GM19397 (cell line): ENCODE results near the gene PARD3.
"Not testable (repeated sequence)": the region's sequence is repeated elsewhere in the genome, so short reads cannot be mapped to it uniquely, and the experiment has no call there.

Experiments used
- ATAC-seq: cut with Tn5 transposase; IDR thresholded peaks from one replicate; pipeline ENCODE4 v1.9.1; 2021; ENCODE audit warnings: mild to moderate bottlenecking, moderate library complexity; ENCODE audit not compliant: unreplicated experiment

Gene PARD3

DNA sequence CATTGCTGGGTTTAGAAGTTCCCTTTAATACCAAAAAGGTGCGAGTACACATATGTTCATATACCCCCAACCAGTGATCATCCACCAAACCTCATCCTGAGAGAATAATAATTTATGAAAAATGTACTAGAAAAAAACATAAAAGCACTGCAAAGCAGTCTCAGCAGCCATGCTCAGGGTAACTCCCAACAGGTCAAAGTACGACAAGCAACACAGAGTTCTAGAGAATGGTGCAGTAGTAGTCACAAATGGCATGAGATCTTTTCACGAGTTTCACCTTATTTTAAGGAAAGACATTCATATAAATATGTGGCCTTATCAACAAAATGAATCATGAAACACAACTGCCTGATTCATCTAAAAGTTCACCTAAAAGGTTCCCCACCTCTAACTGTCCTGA, 338.5 kb downstream of the PARD3 start:
- no peak for ATAC-seq

GRCh38 chr10:34475786-34476185, 339.3 kb downstream of the PARD3 start:
- no peak for ATAC-seq

- no peak for ATAC-seq
Measured at GRCh38 chr10:34475274-34475646, 339.8 kb downstream of the PARD3 start.

DNA sequence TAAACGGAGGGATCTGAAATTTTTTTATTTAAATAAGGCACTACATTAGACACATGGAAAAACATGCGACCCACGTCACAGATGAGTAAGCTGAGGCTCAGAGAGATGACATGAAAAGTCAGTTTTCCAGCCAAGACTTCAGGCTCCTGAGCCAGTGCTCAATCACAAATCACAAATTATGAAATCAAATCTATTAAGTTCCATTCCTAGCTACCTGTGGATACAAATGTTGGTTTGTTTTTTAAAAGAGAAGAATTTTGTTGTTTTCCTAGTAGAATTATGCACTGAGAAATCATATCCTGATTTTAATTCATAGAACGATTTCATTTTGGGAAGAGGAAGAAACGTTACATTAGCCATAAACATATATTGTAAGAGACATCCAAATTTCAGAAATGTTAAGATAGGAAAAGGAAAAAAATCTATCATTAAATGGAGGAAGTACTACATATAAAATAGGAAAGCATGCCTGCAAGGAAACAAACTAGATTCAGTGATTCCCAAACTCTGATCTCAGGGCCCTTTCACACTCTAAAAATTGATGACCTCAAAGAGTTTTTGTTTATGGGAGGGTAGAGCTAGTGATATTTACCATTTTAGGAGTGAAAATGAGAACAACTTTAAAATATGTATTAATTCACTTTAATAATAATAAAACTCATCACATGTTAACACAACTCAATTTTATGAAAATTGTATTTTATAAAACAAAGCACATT, 340.4 kb downstream of the PARD3 start:
- ATAC-seq: no peak

- ATAC-seq: no peak
Measured at GRCh38 chr10:34474009-34474376, 341.1 kb downstream of the PARD3 start.

DNA sequence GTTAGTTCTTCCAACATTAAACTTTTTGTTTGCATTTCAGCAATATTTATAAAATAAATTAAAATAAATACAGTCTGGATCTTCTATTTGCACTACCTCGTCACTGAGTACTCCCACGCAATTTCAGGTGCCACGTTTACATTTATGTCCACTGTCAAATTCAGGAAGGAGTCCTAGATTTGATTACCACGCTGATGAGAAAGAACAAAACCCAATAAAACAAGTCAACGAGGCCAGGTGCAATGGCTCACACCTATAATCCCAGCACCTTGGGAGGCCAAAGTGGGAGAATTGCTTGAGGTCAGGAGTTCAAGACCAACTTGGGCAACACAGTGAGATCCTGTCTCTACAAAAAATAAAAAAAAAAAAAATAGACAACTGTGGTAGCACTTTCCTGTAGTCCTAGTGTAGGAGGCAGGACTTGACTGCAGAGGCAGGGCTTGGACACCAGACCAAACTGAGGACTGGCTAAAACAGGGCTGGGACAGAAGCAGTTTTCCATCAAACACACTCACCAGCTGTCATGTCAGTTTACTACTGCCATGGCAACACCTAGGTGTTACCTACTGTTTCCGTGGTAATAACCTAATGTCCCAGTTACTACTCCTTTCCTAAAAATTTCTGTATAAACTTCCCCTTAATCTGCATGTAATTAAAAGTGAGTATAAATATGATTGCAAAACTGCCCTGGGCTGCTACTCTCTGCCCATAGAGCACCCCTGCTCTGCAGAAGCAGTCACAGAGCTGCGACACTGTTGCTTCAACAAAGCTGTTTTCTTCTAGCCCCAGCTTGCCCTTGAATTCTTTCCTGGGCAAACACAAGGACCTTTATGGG, 341.7 kb downstream of the PARD3 start:
- no peak for ATAC-seq

DNA sequence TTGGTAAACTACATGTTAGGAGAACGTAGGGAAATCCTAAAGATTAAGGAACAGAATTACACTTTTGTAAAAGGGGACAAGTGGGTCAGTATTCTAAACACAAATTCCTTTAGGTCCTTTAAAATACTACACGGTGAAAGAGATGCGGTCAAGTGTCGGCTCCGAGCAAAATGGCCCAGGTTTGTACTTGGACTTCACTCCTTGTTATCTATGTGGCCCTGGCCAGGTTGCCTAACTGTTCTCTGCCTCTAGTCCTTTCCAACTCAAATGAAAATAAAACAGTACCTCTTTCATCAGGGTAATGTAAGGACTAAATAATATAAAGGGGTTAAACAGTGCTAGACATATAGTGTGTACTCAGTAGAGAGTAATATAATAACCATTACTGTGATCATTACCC, 344.8 kb downstream of the PARD3 start:
- ATAC-seq: no peak

DNA sequence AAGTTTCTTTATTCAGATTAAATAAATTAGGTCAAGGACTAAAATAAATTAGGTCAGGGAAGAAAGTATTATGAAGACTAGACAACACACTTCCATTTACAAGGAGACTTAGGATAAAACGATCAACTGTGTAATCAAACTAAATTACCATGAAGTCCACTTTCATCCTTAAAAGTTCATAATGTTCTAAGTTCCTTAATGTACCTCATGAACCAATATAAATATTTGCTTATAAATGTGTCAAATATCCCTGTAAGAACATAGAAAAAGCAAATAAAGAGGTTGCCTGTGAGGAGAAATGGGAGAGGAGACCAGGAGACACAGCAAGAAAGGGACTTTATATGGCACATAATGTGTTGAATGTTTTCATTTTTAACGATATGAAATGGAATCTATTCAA, 345.6 kb downstream of the PARD3 start:
- no peak for ATAC-seq

DNA sequence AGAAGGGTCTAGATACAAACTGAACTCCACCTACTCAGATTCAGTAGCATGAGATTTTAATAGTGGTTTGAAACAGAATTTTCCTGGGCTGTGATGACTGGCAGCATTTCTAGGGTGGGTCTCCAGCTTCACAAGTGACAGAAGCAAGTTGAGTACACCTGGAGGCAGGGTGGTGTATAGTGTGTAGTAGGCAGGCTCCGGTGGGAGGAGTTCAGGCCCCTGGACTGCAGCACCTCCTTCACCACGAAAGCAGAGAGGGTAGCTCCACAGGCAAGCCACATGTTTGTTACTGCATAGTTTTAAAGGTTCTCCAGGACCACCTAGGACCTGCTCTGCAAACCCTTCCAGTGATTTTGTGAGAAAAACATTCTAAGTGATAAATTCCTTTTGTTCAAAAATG, 347.2 kb downstream of the PARD3 start:
- ATAC-seq: no peak

DNA sequence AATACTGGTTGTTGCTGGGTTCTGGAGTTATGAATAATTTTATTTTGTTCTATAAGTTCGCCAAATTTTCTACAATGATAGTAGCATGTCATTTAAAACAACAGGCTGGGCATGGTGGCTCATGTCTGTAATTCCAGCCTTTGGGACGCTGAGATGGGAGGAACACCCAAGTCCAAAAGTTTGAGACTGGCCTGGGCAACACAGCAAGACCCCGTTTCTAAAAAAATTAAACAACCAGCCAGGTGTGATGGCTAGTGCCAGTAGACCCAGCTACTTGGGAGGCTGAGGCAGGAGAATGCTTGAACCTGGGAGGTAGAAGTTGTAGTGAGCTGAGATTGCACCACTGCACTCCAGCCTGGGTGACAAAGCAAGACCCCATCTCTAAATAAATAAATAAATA, 347.7 kb downstream of the PARD3 start:
- no peak for ATAC-seq

- no peak for ATAC-seq
Measured at GRCh38 chr10:34465678-34466077, 349.4 kb downstream of the PARD3 start.

DNA sequence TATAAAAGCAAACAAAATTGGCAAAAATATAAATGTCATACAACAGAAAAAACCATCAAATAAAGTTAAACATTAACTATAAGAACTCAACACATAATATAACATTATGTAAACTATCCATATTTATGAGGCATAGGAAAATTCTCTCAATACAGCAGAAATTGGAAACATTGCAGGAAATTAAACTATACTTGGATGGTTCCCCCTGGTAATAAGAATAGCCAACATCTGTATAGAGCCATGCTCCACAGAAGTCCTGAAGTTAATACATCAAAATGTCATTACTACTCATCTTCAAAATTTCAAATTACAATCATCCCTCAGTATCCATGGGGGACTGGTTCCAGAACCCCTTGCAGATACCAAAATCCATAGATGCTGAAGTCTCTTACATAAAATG, 350.5 kb downstream of the PARD3 start:
- ATAC-seq: no peak

DNA sequence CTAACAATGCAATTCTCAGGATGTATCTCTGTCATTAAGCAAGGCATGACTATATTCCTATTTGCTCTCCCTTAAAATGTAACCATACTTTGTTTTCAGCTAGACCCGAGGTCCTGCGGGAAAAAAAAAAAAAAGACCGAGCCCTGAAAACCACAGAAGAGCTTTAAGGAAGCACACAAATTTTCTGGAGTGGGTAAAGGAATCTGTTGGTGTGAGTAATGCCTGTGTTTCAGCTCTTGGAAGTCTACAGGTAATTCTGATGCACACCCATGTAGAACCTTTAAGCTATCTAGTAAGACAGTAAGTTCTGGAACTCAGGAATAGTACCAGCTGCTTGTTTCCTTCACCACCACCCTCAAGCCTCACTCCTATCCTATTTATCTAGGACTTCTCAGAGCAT, 351.1 kb downstream of the PARD3 start:
- no peak for ATAC-seq

GRCh38 chr10:34462993-34463392, 352.1 kb downstream of the PARD3 start:
- ATAC-seq: no peak

GRCh38 chr10:34462056-34462455, 353.0 kb downstream of the PARD3 start:
- ATAC-seq: no peak

DNA sequence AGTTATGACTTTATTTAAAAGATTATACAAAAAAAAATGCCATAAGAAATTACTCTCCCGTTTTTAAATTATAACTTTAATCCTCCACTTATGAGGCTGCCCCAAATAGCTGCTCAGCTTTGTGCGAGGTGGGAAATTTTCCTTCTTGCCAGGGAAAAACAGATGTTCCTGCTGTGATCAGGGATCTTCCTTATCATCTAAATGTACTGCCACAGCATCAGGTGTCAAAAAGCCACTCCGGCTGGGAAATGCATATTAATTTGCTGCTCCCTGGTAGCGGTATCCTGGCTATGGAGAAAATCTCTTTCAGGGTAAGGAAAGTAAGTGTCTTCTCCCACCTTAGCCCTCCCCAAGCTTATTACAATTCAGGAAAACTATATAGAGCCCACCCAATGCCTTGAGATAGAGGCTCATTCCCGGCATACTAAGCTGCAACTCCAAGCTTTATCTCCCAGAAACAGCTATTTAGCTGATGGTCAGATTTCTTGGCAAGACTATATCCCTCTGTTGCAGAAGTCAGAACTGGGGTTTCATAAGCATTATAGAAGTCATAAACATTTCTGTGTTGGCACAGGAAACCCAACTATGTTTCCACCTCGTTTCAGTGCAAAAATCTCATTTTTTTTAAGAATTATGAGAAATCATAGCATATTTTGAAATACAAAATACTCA, 360.4 kb downstream of the PARD3 start:
- ATAC-seq: no peak

DNA sequence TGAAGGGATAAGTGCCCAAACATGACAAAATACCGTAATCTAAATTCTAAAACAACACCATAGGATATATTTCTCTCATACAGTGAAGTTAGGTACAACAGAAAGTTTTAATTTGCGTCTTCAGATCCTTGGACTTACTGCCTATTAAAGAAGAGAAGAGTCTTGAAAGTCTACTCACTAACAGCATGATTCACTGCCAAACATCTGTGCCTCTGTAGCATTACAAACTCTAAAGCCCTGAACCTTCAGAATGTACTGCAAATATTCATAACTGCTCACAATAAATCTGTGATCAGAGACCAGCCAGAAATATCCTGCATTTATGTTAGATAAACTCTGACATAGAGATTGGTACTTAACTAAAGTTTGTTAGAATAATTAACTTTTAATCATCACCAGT, 365.3 kb downstream of the PARD3 start:
- no peak for ATAC-seq

DNA sequence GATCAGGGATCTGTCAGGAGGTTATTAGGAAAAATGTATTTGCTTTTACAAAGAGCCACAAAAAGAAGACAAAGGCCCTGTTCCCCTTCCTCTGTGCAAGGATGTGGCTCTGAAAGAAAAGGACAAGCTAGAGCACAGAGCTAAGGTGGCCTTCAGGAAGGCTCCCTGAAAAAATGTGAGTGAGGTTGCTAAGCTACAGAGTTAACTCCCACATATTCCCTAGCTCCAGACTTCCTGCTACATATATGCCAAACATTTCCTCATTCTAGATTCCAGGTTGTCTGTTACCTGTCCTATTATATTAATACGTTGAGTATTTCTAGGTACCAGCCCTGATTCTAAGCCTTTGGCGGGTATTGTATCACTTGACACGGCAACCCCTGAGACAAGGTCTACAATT, 369.0 kb downstream of the PARD3 start:
- no peak for ATAC-seq

DNA sequence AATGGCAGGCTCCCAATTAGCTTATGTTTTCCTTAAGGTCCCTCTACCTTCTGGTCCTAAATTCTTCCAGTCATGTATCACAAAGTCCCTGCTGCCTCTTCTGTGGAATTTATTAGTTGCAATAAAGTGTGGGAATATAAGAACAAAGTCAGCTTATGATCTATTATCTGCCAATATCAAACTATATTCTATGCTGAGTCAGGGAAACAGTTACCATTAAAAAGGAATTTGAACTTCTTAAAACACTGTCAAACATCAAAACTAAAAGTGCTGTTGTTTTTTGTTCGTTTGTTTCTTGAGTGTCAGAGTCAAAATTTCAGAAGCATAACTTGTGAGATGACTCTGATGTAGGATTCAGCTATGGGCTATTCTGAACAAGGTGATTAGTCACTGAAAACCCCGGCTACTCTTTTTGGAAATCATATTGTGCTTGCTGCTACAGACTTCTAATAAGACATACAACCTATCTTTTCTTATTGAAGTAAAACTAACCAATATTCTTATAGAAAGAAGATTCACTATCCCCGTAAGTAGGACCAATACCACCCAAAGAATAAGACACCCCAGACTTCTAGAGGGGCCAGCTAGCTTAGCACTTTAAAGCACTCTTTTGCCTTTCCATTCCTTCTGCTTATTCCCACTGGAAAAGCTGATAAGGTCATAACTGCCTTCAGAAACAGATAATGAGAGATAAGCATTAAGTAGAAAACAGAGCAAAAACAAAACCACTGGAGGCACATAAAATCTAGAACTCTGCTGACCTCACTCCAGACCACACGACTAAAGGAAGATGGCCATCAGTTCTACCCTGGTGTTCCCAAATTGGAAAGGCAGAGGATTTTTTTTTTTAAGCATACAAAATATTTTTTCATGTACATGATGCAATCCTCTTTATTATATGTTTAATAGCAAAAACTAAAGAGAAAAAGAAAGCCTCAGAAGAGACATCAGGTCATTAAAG, 370.6 kb downstream of the PARD3 start:
- ATAC-seq: no peak

- ATAC-seq: not testable (repeated sequence)
Measured at GRCh38 chr10:34439386-34439785, 375.7 kb downstream of the PARD3 start.

DNA sequence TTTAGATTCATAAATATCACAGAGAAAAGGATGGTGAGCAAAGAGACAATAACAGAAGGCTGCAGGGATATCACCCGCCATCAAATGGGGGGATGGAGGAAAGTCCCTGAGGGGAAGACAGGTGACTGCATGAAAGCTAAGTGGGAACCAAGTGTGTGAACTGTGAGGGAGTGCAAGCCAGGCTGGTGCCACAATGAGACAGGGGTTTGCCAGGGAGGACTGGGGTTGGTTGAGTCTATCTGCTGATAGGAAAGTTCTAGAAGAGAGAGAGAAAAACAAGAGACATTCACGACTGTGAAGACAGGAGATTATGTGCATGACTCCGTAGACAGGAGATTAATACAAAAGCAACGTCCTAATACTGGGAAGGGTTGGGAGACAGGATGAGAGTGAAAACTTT, 376.4 kb downstream of the PARD3 start:
- ATAC-seq: no peak
